Loucy (cell line): ENCODE measurements around the gene SLC19A1.

Experiments used
- H2AFZ ChIP-seq: fragments of 200-600 bp; sonication (generic); 2 replicates; pipeline ENCODE4 v1.6.0; 2016; ENCODE audit warnings: antibody characterized with exemption, mild to moderate bottlenecking, low read length, moderate library complexity
- H3F3A ChIP-seq: fragments of 200-600 bp; 2 replicates; pipeline ENCODE4 v1.6.0; 2016; ENCODE audit warnings: antibody characterized with exemption, low read depth, mild to moderate bottlenecking
- H3K27me3 ChIP-seq: fragments of 200-600 bp; sonication (generic); 2 replicates; pipeline ENCODE4 v1.6.1; 2014; ENCODE audit warnings: low read length, mild to moderate bottlenecking; ENCODE audit not compliant: insufficient read depth, poor library complexity, severe bottlenecking
- H3K36me3 ChIP-seq: fragments of 200-600 bp; sonication (generic); 2 replicates; pipeline ENCODE4 v1.6.1; 2016; ENCODE audit warnings: low read length; ENCODE audit not compliant: insufficient read depth
- H3K4me1 ChIP-seq: fragments of 200-600 bp; sonication (generic); 2 replicates; pipeline ENCODE4 v1.5.1; 2014; ENCODE audit warnings: low read length, mild to moderate bottlenecking; ENCODE audit not compliant: insufficient read depth, poor library complexity, severe bottlenecking
- H3K4me2 ChIP-seq: fragments of 200-600 bp; sonication (generic); 2 replicates; pipeline ENCODE4 v1.6.0; 2014; ENCODE audit warnings: antibody characterized with exemption, low read length, low read depth, mild to moderate bottlenecking; ENCODE audit not compliant: poor library complexity, severe bottlenecking
- H3K4me3 ChIP-seq: fragments of 200-600 bp; sonication (generic); 2 replicates; pipeline ENCODE4 v1.5.1; 2014; ENCODE audit warnings: low read length, mild to moderate bottlenecking, mixed read lengths; ENCODE audit not compliant: poor library complexity, severe bottlenecking
- H3K79me2 ChIP-seq: fragments of 200-600 bp; sonication (generic); 2 replicates; pipeline ENCODE4 v1.6.1; 2014; ENCODE audit warnings: low read length; ENCODE audit not compliant: insufficient read depth
- H3K9ac ChIP-seq: fragments of 200-600 bp; sonication (generic); 2 replicates; pipeline ENCODE4 v1.6.0; 2014; ENCODE audit warnings: mild to moderate bottlenecking, low read depth, low read length, moderate library complexity; ENCODE audit not compliant: poor library complexity, severe bottlenecking
- H3K9me2 ChIP-seq: fragments of 200-600 bp; sonication (generic); replicated peaks from 2 replicates; pipeline ENCODE4 v1.6.1; 2016; ENCODE audit warnings: low read depth, low read length, mixed read lengths
- H3K9me3 ChIP-seq: fragments of 200-600 bp; sonication (generic); 2 replicates; pipeline ENCODE4 v1.6.1; 2014; ENCODE audit warnings: mild to moderate bottlenecking, antibody characterized with exemption, low read length, low read depth; ENCODE audit not compliant: insufficient read depth
- H4K20me1 ChIP-seq: fragments of 200-600 bp; sonication (generic); 2 replicates; pipeline ENCODE4 v1.6.0; 2014; ENCODE audit warnings: antibody characterized with exemption, low read length, mild to moderate bottlenecking; ENCODE audit not compliant: insufficient read depth, poor library complexity, severe bottlenecking
- EZH2phosphoT487 ChIP-seq: fragments of 200-600 bp; IDR thresholded peaks from 2 replicates; pipeline ENCODE4 v1.6.1; 2018; ENCODE audit warnings: antibody characterized with exemption, mild to moderate bottlenecking, moderate library complexity, borderline replicate concordance
- TF ChIP-seq, protein P1 (sequence below): fragments of 200-600 bp; sonication (generic); conservative IDR thresholded peaks from 2 replicates; pipeline ENCODE4 v1.5.1; 2014; ENCODE audit warnings: mild to moderate bottlenecking, antibody characterized with exemption, low read length

SLC19A1 gene

DNA sequence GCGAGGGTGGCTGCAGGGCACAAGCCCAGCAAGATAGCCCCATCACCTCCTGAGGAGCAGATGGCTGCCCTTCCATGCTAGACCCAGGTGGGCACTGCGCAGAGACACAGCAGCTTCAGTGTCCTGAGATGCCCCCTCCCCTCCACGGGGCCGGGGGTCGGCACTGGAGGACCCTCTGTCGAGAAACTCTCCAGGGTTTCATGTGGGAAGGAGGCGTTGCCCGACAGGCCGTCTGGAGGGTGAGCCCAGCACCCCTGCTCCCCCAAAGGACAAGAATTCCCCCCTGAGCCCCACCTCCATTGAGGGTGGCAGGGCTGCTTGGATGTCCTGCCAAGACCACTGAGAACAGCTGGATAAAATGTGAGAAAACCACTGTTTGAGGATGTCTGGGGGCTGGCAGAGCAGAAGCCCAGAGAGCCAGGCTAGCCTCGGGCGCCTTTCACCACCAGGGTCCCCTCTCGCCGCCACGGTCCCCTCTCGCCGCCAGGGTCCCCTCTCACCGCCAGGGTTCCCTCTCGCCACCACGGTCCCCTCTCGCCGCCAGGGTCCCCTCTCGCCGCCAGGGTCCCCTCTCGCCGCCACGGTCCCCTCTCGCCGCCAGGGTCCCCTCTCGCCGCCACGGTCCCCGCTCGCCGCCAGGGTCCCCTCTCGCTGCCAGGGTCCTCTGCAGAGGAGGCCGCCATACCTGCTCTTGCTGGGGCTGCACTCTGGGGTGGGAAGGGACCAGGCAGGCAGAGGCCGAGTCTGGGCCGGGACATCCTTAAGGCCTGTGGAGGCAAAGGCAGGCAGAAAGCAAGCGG is 44.2 kb downstream of the SLC19A1 start:
- Histone ChIP-seq H3K9me2 (no peaks in the 10 kb centered on the region), H3K9me3 (no peaks in the 10 kb centered on the region), H3K36me3 (no peaks in the 10 kb centered on the region), H4K20me1 (no peaks in the 10 kb centered on the region), H3K4me1 (no peaks in the 10 kb centered on the region), H3F3A (no peaks in the 10 kb centered on the region), H2AFZ (no peak overlapping the region), H3K4me2 (no peak overlapping the region), H3K27me3 (no peaks in the 10 kb centered on the region), H3K4me3 (no peak overlapping the region), H3K9ac (no peak overlapping the region), H3K79me2 (no peaks in the 10 kb centered on the region)
- TF ChIP-seq EZH2phosphoT487 = no peak
- TF ChIP-seq, protein P1, sequence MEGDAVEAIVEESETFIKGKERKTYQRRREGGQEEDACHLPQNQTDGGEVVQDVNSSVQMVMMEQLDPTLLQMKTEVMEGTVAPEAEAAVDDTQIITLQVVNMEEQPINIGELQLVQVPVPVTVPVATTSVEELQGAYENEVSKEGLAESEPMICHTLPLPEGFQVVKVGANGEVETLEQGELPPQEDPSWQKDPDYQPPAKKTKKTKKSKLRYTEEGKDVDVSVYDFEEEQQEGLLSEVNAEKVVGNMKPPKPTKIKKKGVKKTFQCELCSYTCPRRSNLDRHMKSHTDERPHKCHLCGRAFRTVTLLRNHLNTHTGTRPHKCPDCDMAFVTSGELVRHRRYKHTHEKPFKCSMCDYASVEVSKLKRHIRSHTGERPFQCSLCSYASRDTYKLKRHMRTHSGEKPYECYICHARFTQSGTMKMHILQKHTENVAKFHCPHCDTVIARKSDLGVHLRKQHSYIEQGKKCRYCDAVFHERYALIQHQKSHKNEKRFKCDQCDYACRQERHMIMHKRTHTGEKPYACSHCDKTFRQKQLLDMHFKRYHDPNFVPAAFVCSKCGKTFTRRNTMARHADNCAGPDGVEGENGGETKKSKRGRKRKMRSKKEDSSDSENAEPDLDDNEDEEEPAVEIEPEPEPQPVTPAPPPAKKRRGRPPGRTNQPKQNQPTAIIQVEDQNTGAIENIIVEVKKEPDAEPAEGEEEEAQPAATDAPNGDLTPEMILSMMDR = no peak

DNA sequence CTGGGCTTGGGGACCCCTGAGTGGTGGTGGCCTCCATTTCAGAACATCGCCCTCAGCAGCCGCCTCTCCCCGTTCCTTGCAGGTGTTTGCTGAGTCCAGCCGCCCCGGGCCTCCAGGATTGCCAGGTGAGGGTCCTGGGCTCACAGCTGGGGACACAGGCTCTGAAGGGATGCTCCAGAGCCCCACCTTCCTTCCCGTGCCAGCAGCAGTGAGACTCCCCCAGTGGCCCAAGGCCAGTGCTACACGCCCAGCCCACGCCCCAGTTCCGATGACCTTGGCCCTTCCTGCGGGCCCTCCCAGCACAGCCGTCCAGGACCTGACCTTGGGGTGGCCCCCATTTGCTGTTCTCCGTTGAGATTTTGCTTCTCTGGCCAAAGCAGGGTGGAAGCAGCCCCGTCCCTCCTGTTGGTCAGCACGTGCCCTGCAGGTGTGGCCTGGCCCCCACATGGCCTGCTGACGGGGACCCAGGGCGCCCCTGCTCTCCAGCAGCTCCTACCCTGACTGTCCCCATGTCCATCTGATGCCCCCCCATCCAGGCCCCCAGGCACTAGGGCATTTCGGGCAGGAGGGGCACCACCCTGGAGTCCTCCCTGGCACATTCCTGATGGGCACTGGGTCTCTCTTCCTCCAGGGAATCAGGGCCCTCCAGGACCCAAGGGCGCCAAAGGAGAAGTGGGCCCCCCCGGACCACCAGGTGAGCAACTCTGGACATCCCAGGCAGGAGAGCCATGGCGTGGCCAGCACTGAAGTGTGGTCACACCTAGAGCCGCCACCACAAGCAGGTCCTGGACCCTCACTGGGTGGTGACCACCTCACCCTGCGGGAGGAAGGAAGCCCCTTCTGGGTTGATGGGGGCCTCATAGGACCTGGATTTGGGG is 45.0 kb downstream of the SLC19A1 start:
- Histone ChIP-seq H3K4me2 (no peak overlapping the region), H3K9me3 (no peaks in the 10 kb centered on the region), H3K9ac (no peak overlapping the region), H2AFZ (no peak overlapping the region), H3F3A (no peaks in the 10 kb centered on the region), H3K9me2 (no peaks in the 10 kb centered on the region), H3K4me1 (no peaks in the 10 kb centered on the region), H3K79me2 (no peaks in the 10 kb centered on the region), H3K27me3 (no peaks in the 10 kb centered on the region), H3K36me3 (no peaks in the 10 kb centered on the region), H4K20me1 (no peaks in the 10 kb centered on the region), H3K4me3 (no peak overlapping the region)
- TF ChIP-seq, protein P1 = no peak
- TF ChIP-seq EZH2phosphoT487 = no peak

DNA sequence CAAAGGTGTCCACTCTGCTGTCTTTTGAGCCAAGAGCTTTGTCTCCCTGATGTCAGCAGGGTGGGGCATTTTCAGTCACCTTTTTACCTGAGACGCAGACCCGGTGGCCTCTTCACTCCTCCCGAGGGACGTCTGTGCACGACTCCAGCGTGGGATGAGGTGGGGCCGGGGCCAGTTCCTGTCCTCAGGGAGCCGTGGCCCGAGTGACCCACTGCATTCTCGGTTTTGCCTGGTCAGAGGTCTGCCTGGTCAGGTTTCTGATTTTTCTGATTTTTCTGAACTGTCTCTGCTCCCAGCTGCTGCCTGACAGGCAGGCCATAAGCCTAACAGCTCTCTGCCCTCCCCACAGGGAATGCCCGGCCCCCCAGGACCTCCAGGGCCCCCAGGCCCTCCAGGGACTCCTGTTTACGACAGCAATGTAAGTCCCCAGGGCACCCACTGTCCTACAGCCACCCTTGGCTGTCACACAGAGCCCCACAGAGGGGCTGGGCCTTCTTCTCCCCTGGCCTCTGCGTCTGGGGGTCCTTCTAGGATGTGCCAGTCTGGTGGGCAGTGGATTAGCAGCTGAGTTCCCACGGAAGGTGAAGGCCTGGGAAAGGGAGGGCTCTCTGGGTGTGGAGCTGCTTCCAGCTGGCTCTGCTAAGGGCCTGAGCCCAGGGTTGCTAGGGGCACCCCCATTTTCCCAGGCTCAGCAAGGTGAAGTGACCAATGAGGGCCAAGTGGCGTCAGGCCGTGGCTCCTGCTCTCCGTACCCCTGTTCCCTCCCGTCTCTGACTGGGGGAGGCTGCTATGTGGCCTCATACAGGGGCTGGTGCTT is 45.9 kb downstream of the SLC19A1 start:
- Histone ChIP-seq H3K4me1 (no peaks in the 10 kb centered on the region), H3F3A (no peaks in the 10 kb centered on the region), H4K20me1 (no peaks in the 10 kb centered on the region), H3K9me3 (no peaks in the 10 kb centered on the region), H3K4me3 (no peak overlapping the region), H2AFZ (no peak overlapping the region), H3K36me3 (no peaks in the 10 kb centered on the region), H3K9me2 (no peaks in the 10 kb centered on the region), H3K9ac (no peak overlapping the region), H3K79me2 (no peaks in the 10 kb centered on the region), H3K27me3 (no peaks in the 10 kb centered on the region), H3K4me2 (no peak overlapping the region)
- no peak for TF ChIP-seq EZH2phosphoT487
- TF ChIP-seq, protein P1 = no peak
